Osteoblast (primary cell): ENCODE results near the gene SCFD1. TPM values are rescaled to one million over a fixed set of nuclear protein-coding genes. Genes with fewer than 3 reads are reported as not detected.
"Not testable (repeated sequence)": the region's sequence is repeated elsewhere in the genome, so short reads cannot be mapped to it uniquely, and the experiment has no call there.

Source experiments
- DNase-seq: peaks from one replicate; pipeline ENCODE4 v3.0.0; 2011; ENCODE audit warnings: low spot score, mixed read lengths; ENCODE audit not compliant: insufficient read length; ENCODE audit errors: missing footprints
- H2AFZ ChIP-seq: 2 replicates; pipeline ENCODE4 v1.6.0; 2011; ENCODE audit warnings: mild to moderate bottlenecking, low read length
- H3K27ac ChIP-seq: 2 replicates; pipeline ENCODE4 v1.5.1; 2011; ENCODE audit warnings: mild to moderate bottlenecking, low read depth, low read length, moderate library complexity
- H3K27me3 ChIP-seq: 2 replicates; pipeline ENCODE4 v1.6.0; 2012; ENCODE audit warnings: mild to moderate bottlenecking, control low read depth, inconsistent platforms, low read length, moderate library complexity; ENCODE audit not compliant: insufficient read depth
- H3K36me3 ChIP-seq: 2 replicates; pipeline ENCODE4 v1.5.1; 2011; ENCODE audit warnings: mild to moderate bottlenecking, low read length, control low read depth, moderate library complexity; ENCODE audit not compliant: insufficient read depth
- H3K4me1 ChIP-seq: 2 replicates; pipeline ENCODE4 v1.5.1; 2011; ENCODE audit warnings: mild to moderate bottlenecking, low read length, control low read depth, moderate library complexity; ENCODE audit not compliant: insufficient read depth
- H3K4me2 ChIP-seq: 2 replicates; pipeline ENCODE4 v1.6.0; 2011; ENCODE audit warnings: mild to moderate bottlenecking, low read length; ENCODE audit not compliant: insufficient read depth
- H3K4me3 ChIP-seq: fragments of 200-600 bp; sonication (generic); 3 replicates; pipeline ENCODE4 v1.5.1; 2012; ENCODE audit warnings: mild to moderate bottlenecking, low read length, inconsistent platforms; ENCODE audit not compliant: insufficient read depth
- H3K79me2 ChIP-seq: 2 replicates; pipeline ENCODE4 v1.6.0; 2012; ENCODE audit warnings: mild to moderate bottlenecking, low read length, control low read depth, inconsistent platforms; ENCODE audit not compliant: insufficient read depth
- H3K9me3 ChIP-seq: 2 replicates; pipeline ENCODE4 v1.5.1; 2011; ENCODE audit warnings: low read depth, low read length, control low read depth
- H4K20me1 ChIP-seq: 2 replicates; pipeline ENCODE4 v1.6.0; 2012; ENCODE audit warnings: mild to moderate bottlenecking, low read length, control low read depth; ENCODE audit not compliant: insufficient read depth
- total RNA-seq: library from RNA; depleted of rRNA; stranded (reverse); fragments of >200 nt; gene quantifications from 2 replicates; pipeline ENCODE4 v1.2.3, GENCODE V29; 2012
- TF ChIP-seq, protein P1 (sequence below): IDR thresholded peaks from 2 replicates; pipeline ENCODE4 v1.5.1; 2011; ENCODE audit warnings: mild to moderate bottlenecking, low read depth, low read length, moderate library complexity; ENCODE audit errors: extremely low read depth

The SCFD1 gene
- total RNA-seq, 1 donor = 136 TPM

DNA sequence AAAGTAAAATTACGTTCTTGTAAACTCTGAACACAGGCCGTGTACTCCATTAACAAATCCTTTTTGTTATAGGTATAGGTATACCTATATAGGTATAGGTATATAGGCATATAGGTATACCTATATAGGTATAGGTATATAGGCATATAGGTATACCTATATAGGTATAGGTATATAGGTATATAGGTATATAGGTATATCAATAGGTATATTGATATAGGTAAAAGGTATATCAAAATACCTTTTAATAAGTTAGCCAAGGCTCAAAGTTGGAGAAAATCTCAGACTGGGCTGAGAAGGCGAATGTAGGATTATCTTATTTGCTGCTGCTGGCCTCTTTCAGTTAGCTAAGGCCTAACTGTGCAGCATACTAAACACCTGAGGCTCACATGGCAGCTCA lies 3.4 kb downstream of the SCFD1 start:
- no peaks in the 10 kb centered on the region for H3K27me3 ChIP-seq
- peaks cover 30% of the 10 kb centered on the region for H3K4me1 ChIP-seq
- H3K9me3 ChIP-seq = no peaks in the 10 kb centered on the region
- H3K79me2 ChIP-seq = peaks cover 80% of the 10 kb centered on the region
- TF ChIP-seq, protein P1, sequence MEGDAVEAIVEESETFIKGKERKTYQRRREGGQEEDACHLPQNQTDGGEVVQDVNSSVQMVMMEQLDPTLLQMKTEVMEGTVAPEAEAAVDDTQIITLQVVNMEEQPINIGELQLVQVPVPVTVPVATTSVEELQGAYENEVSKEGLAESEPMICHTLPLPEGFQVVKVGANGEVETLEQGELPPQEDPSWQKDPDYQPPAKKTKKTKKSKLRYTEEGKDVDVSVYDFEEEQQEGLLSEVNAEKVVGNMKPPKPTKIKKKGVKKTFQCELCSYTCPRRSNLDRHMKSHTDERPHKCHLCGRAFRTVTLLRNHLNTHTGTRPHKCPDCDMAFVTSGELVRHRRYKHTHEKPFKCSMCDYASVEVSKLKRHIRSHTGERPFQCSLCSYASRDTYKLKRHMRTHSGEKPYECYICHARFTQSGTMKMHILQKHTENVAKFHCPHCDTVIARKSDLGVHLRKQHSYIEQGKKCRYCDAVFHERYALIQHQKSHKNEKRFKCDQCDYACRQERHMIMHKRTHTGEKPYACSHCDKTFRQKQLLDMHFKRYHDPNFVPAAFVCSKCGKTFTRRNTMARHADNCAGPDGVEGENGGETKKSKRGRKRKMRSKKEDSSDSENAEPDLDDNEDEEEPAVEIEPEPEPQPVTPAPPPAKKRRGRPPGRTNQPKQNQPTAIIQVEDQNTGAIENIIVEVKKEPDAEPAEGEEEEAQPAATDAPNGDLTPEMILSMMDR = no peak
- H3K36me3 ChIP-seq = peaks cover 3% of the 10 kb centered on the region
- H3K4me3 ChIP-seq = no peak overlapping the region
- H4K20me1 ChIP-seq = peaks cover 34% of the 10 kb centered on the region
- no peak overlapping the region for H3K27ac ChIP-seq
- H3K4me2 ChIP-seq = no peak overlapping the region
- H2AFZ ChIP-seq = no peak overlapping the region
- no peak for DNase-seq

DNA sequence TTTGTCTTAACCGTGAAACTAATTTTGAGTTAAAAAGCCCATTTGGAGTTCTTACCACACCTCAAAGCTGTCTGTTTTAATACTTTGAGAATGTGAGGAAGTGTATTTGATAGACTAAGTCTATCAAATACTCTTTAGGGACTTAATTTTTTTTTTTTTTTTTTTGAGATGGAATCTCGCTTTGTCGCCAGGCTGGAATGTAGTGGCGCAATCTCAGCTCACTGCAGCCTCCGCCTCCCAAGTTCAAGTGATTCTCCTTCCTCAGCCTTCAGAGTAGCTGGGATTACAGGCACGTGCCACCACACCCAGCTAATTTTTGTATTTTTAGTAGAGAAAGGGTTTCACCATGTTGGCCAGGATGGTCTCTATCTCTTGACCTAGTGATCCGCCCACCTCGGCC lies 7.3 kb downstream of the SCFD1 start:
- peaks cover 27% of the 10 kb centered on the region for H4K20me1 ChIP-seq
- H3K4me3 ChIP-seq, H3K9me3 ChIP-seq, H3K4me1 ChIP-seq, DNase-seq, H3K27ac ChIP-seq, H3K27me3 ChIP-seq, H3K4me2 ChIP-seq, H2AFZ ChIP-seq: not testable (repeated sequence)
- peaks cover 85% of the 10 kb centered on the region for H3K79me2 ChIP-seq
- peaks cover 25% of the 10 kb centered on the region for H3K36me3 ChIP-seq

DNA sequence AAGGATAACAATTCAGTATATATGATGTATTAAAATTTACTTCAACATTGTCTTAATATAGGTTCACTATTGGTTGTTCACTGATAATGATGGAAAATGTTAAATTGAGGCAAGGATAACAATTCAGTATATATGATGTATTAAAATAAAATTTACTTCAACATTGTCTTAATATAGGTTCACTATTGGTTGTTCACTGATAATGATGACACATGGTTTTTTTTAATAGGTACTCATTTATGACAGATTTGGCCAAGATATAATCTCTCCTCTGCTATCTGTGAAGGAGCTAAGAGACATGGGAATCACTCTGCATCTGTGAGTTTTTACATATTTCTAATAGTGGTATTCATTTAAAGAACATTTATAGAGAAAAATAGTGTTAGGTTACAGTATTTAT lies 8.1 kb downstream of the SCFD1 start:
- no peaks in the 10 kb centered on the region for H3K27me3 ChIP-seq
- peaks cover 8% of the 10 kb centered on the region for H3K4me1 ChIP-seq
- H3K4me3 ChIP-seq = no peak overlapping the region
- TF ChIP-seq, protein P1 = no peak
- H3K36me3 ChIP-seq = peaks cover 33% of the 10 kb centered on the region
- no peak overlapping the region for H3K27ac ChIP-seq
- DNase-seq = no peak
- H3K9me3 ChIP-seq = no peaks in the 10 kb centered on the region
- no peak overlapping the region for H2AFZ ChIP-seq
- peaks cover 84% of the 10 kb centered on the region for H3K79me2 ChIP-seq
- H3K4me2 ChIP-seq = no peak overlapping the region
- peaks cover 25% of the 10 kb centered on the region for H4K20me1 ChIP-seq

DNA sequence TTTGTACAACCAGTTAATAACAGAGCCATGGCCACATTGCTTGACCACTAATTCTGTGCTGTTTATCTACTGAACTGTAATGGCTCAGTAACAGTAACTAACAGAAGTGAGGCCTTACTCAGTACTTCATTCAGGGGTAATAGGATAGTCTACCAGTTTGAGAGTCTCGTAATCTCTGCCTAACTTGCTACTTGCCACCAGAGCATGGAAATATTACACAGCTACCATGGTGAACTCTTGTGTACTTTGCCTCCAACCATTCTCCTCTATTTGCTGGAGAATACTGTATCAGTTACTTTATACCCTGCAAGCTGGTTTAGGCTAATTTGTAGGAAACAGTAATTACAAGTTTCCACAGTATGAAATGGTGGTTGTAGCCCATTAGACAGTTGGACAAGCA lies 10.6 kb downstream of the SCFD1 start:
- H2AFZ ChIP-seq = no peak overlapping the region
- no peaks in the 10 kb centered on the region for H3K27me3 ChIP-seq
- peaks cover 8% of the 10 kb centered on the region for H3K4me1 ChIP-seq
- no peaks in the 10 kb centered on the region for H3K9me3 ChIP-seq
- DNase-seq = no peak
- peaks cover 38% of the 10 kb centered on the region for H3K36me3 ChIP-seq
- H4K20me1 ChIP-seq = peaks cover 19% of the 10 kb centered on the region
- no peak overlapping the region for H3K4me3 ChIP-seq
- no peak overlapping the region for H3K27ac ChIP-seq
- TF ChIP-seq, protein P1 = no peak
- no peak overlapping the region for H3K4me2 ChIP-seq
- H3K79me2 ChIP-seq = peaks cover 80% of the 10 kb centered on the region
